Naive thymus-derived CD4-positive, alpha-beta T cell (primary cell): ENCODE data around the gene SPHK2. TPM values are rescaled to one million over a fixed set of nuclear protein-coding genes. Genes with fewer than 3 reads are reported as not detected.

Experiments used
- ATAC-seq: fragments of 150-1000 bp; cut with Tn5 transposase; 2 replicates; pipeline ENCODE4 v1.10.0; 2021; ENCODE audit warnings: mild to moderate bottlenecking, moderate library complexity
- CTCF ChIA-PET: fragments of 350-600 bp; sonication (Branson Sonifier 250); formaldehyde crosslinking; loops from one replicate; lab custom pipeline; 2021; ENCODE audit warnings: antibody characterized with exemption; lab: Charles Lee
- POLR2A ChIA-PET: fragments of 350-600 bp; sonication (Branson Sonifier 250); formaldehyde crosslinking; loops from one replicate; lab custom pipeline; 2021; ENCODE audit warnings: antibody characterized with exemption, inconsistent platforms; lab: Charles Lee
- DNase-seq, 9 donors: peaks; one replicate each; pipeline versions ENCODE4 v3.0.0 to v3.0.0-alpha.2; 2020 to 2022; ENCODE audit warnings: mixed read lengths in 1 of 9
- H3K27ac ChIP-seq: one replicate; pipeline ENCODE4 v1.7.0; 2013; ENCODE audit warnings: mild to moderate bottlenecking, low read depth, low read length, moderate library complexity
- H3K27me3 ChIP-seq, 2 donors: one replicate each; pipeline ENCODE4 v1.7.0; 2013; ENCODE audit warnings: low read length in 2 of 2, mild to moderate bottlenecking in 2 of 2, moderate library complexity in 2 of 2; ENCODE audit not compliant: control insufficient read depth in 2 of 2, insufficient read depth in 2 of 2
- H3K36me3 ChIP-seq, 3 experiments: 1 replicate in 2 of 3; 2 replicates in 1 of 3; pipeline ENCODE4 v1.7.0; 2013; ENCODE audit warnings: low read length in 3 of 3, mild to moderate bottlenecking in 3 of 3, moderate library complexity in 1 of 3; ENCODE audit not compliant: insufficient read depth in 3 of 3, control insufficient read depth in 2 of 3
- H3K4me1 ChIP-seq, 2 donors: one replicate each; pipeline ENCODE4 v1.7.0; 2013; ENCODE audit warnings: low read length in 2 of 2, mild to moderate bottlenecking in 2 of 2, moderate library complexity in 1 of 2; ENCODE audit not compliant: control insufficient read depth in 2 of 2, insufficient read depth in 2 of 2
- H3K4me3 ChIP-seq: 2 replicates; pipeline ENCODE4 v1.7.0; 2013; ENCODE audit warnings: mild to moderate bottlenecking, low read length
- H3K9me3 ChIP-seq, 3 experiments: 1 replicate in 2 of 3; 2 replicates in 1 of 3; pipeline ENCODE4 v1.7.0; 2013; ENCODE audit warnings: low read length in 3 of 3; ENCODE audit not compliant: control insufficient read depth in 2 of 3
- H3K27ac Mint-ChIP-seq, 9 donors: one replicate each; pipeline ENCODE4 v1.8.0; 2020 to 2022; ENCODE audit warnings: mixed read lengths in 9 of 9, mild to moderate bottlenecking in 8 of 9, moderate library complexity in 5 of 9, inconsistent platforms in 2 of 9
- H3K27me3 Mint-ChIP-seq, 5 donors: one replicate each; pipeline ENCODE4 v1.8.0; 2021 to 2022; ENCODE audit warnings: mixed read lengths in 5 of 5, mild to moderate bottlenecking in 1 of 5
- H3K36me3 Mint-ChIP-seq, 5 donors: one replicate each; pipeline ENCODE4 v1.8.0; 2020 to 2022; ENCODE audit warnings: mixed read lengths in 5 of 5, mild to moderate bottlenecking in 3 of 5, inconsistent platforms in 1 of 5
- H3K4me1 Mint-ChIP-seq, 7 donors: one replicate each; pipeline ENCODE4 v1.8.0; 2020 to 2022; ENCODE audit warnings: mixed read lengths in 7 of 7, mild to moderate bottlenecking in 3 of 7, inconsistent platforms in 1 of 7
- H3K4me3 Mint-ChIP-seq, 10 donors: one replicate each; pipeline ENCODE4 v1.8.0; 2020 to 2022; ENCODE audit warnings: mild to moderate bottlenecking in 10 of 10, mixed read lengths in 10 of 10, moderate library complexity in 6 of 10, inconsistent platforms in 2 of 10
- H3K9me3 Mint-ChIP-seq, 11 donors: one replicate each; pipeline ENCODE4 v1.8.0; 2020 to 2022; ENCODE audit warnings: mixed read lengths in 11 of 11, mild to moderate bottlenecking in 4 of 11, inconsistent platforms in 1 of 11, moderate library complexity in 1 of 11
- intact Hi-C, 2 donors: fragments of 100-400 bp; cut with micrococcal nuclease; formaldehyde crosslinking; loops; one replicate each; pipeline ENCODE4 v1.15.1; 2023
- polyA plus RNA-seq, 2 donors: library from polyadenylated mRNA; unstranded; fragments of 300-500 nt; fragmentation: Illumina TruSeq; gene quantifications; one replicate each; pipeline ENCODE4 v1.2.3, GENCODE V29; 2021
- total RNA-seq, 6 experiments: library from RNA in 5 of 6; stranded (reverse) in 5 of 6; gene quantifications; 1 replicate in 5 of 6; 2 replicates in 1 of 6; pipeline ENCODE4 v1.2.3 and lab custom pipeline; 2021 to 2026

The SPHK2 gene
- total and polyA plus RNA-seq, 7 experiments from 2014 or later = 11.2 to 34.7 (median 20.7) TPM

DNA sequence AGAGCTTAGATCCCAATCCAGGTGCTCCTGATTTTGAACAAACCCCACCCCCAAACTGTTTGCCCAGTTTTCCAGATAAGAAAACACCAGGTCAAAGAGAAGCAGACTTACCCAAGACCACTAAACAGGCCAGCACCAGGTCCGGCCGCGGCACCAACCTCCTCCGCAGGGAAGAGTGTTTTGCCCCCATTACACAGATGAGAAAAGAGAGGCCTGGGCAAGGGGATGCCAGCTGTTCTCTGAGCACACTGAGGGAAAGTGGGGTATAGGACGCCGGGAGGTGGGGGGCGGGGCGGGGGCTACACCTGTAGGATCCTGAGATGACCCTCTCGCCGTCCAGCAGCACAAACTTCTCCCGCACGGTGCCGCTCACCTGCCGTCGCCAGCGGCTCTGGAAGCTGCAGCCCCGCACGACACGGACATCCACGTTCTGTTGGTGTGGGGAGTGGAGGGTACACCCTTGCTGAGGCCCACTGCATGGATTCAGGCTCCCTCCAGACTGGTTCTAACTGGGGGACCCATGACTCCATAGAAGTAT, 9.7 kb upstream of the SPHK2 start:
- H3K36me3 Mint-ChIP-seq = no peaks in the 10 kb centered on the region
- intact Hi-C loops = loop anchor here (2.0 to 10.0 kb wide), 2 partner anchors 289 to 1035 kb away; partner anchors contain the start of genes RRAS (in 1 of the 2) and SCAF1 (in 1 of the 2)

DNA sequence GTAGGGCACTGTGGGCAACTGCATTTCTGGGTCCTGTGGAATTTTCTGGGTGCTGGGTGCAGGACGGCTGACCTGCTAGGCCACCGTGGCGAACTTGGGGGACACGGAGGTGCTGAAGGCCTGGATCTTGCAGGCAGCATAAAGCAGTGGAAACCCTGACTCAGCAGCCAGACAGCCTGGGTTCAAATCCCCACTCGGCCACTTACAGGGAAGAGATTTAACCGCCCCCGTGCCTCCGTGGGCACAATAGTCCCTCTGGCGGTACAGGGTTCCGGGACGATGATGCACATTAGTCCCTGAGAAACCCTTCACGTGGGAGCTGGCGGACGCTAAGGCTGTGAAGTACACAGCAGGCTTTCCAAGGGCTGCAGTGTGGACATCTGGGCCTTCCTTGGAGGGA, 7.4 kb upstream of the SPHK2 start:
- H3K27me3 Mint-ChIP-seq = no peaks in the 10 kb centered on the region
- H3K36me3 Mint-ChIP-seq = peaks cover 0 to 8% (median 4%) of the 10 kb centered on the region in 5 donors
- H3K36me3 ChIP-seq = peaks cover 0 to 22% (median 13%) of the 10 kb centered on the region in 3 experiments
- no peaks in the 10 kb centered on the region for H3K27me3 ChIP-seq
- peaks cover 3 to 13% of the 10 kb centered on the region in 2 donors for H3K4me1 ChIP-seq
- H3K4me3 Mint-ChIP-seq = no peak overlapping the region
- peaks cover 10 to 16% (median 13%) of the 10 kb centered on the region in 7 donors for H3K4me1 Mint-ChIP-seq
- CTCF ChIA-PET = no interaction called here
- H3K9me3 Mint-ChIP-seq = peaks cover 0 to 2% (median 0%) of the 10 kb centered on the region in 11 donors
- POLR2A ChIA-PET = interaction anchor here (2.0 kb wide), 1 partner anchor 12 kb away, joined by 5 read pairs; no protein-coding TSS in a partner anchor
- no peak overlapping the region for H3K27ac ChIP-seq
- no peaks in the 10 kb centered on the region for H3K9me3 ChIP-seq
- no peak overlapping the region for H3K4me3 ChIP-seq
- intact Hi-C loops = loop anchor here in 1 of 2 donors (10.0 kb wide), 1 partner anchor 1033 kb away; the partner anchor contains the start of genes RRAS and SCAF1
- DNase-seq (no peak), ATAC-seq (no peak)
- H3K27ac Mint-ChIP-seq = peak overlapping the region in 1 of 9 donors; percentile 25

More for the DNA sequence above, 9.7 kb upstream of the SPHK2 start:
- peaks cover 3 to 4% of the 10 kb centered on the region in 2 donors for H3K4me1 ChIP-seq
- H3K36me3 ChIP-seq = peaks cover 0 to under 1% (median under 1%) of the 10 kb centered on the region in 3 experiments
- H3K27ac ChIP-seq = no peak overlapping the region
- no peaks in the 10 kb centered on the region for H3K27me3 Mint-ChIP-seq
- H3K4me3 Mint-ChIP-seq = no peak overlapping the region
- H3K27me3 ChIP-seq = no peaks in the 10 kb centered on the region
- POLR2A ChIA-PET = interaction anchor here (1.1 to 2.6 kb wide), 7 partner anchors 8 to 116 kb away, joined by 3 to 18 read pairs (median 4); partner anchors contain the start of genes RPL18 and SPHK2
- H3K9me3 Mint-ChIP-seq = peaks cover 0 to 2% (median 0%) of the 10 kb centered on the region in 11 donors
- H3K4me1 Mint-ChIP-seq = peaks cover 5 to 6% (median 5%) of the 10 kb centered on the region in 7 donors
- no peaks in the 10 kb centered on the region for H3K9me3 ChIP-seq
- no peak for ATAC-seq
- no peak for DNase-seq
- H3K27ac Mint-ChIP-seq = no peak overlapping the region
- no peak overlapping the region for H3K4me3 ChIP-seq
- CTCF ChIA-PET = interaction anchor here (0.8 to 2.7 kb wide), 9 partner anchors 9 to 120 kb away, joined by 3 to 16 read pairs (median 4); partner anchors contain the start of genes RPL18 and SPHK2

DNA sequence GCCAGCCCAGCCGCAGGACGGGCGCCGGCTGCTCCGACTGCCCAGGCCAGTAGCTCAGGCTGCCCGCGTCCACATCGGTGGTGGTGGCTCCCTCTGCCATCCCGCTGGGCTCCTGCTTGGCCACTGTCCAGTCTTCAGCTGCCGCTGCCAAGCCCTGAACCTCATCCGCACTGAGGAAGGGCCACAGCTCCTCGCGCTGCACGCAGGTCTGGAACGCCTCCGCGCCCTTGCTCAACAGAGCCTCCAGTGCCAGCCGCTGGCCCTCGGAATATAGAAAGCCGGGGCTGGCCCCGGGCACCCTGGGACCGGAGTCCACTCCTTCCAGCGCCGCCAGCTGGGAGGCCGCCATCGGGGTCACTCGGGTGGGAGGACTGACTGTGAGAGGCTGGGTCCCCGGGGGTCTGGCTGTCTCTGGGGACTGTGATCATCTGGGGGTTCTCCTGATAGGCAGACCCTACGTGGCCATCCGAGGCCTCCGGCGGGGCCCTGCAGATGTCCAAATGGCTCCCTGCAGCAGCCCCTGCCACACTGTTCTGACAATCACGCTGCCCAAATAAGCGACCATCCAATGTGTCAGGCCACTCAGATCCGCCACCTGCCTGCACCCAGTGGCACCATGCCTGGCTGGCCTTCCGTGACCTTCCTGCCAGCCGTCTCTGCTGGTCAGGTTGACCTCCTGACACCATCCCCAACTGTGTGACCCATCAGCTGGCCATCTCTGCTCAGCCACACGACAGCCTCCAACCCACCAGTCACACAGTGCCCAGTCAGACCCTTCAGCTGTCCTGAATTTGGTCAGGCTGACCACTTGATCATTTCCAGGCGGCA, 6.1 kb upstream of the SPHK2 start:
- ATAC-seq = no peak
- Mint-ChIP-seq H3K9me3 (peaks cover 0 to 2% (median 0%) of the 10 kb centered on the region in 11 donors), H3K36me3 (peaks cover 0 to 15% (median 6%) of the 10 kb centered on the region in 5 donors), H3K27me3 (no peaks in the 10 kb centered on the region), H3K4me1 (peaks cover 19 to 27% (median 25%) of the 10 kb centered on the region in 7 donors), H3K4me3 (no peak overlapping the region), H3K27ac (peak overlapping the region in 1 of 9 donors; percentile 78)
- no peaks in the 10 kb centered on the region for H3K9me3 ChIP-seq
- POLR2A ChIA-PET = no interaction called here
- intact Hi-C loops = loop anchor here in 1 of 2 donors (10.0 kb wide), 1 partner anchor 1032 kb away; the partner anchor contains the start of genes RRAS and SCAF1
- CTCF ChIA-PET = no interaction called here
- H3K27ac ChIP-seq = no peak overlapping the region
- no peak for DNase-seq
- H3K27me3 ChIP-seq = no peaks in the 10 kb centered on the region
- H3K36me3 ChIP-seq = peaks cover 0 to 32% (median 16%) of the 10 kb centered on the region in 3 experiments
- peaks cover 13 to 27% of the 10 kb centered on the region in 2 donors for H3K4me1 ChIP-seq
- H3K4me3 ChIP-seq = no peak overlapping the region

DNA sequence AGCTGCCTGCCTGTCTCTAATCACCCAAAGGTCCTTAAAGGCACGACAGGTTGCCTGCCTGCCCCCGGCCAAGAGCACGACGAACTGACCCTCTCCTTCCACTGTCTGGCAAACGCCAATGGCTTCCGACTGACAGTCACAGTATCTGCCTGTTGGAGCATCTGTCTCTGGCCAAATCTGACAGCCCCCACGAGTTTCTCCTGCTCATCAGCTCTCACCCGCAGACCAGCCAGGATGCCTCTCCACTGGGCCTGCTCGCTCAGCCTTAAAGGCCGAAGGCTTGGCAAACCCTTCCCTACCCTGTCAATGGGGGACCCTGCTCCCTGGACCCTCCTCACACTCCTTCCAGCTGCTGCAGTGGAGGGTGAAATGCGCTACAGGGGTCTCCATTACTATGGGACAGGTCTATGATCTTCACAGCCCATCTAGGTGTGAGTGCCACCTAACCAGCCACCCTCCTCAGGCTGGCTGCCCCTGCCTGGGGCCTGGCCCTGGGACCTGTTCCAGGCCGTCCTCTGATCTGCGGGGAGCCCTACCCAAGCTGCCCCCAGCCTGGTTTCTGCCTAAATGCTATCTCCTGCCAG, 5.4 kb upstream of the SPHK2 start:
- intact Hi-C loops = loop anchor here in 1 of 2 donors (10.0 kb wide), 1 partner anchor 1031 kb away; the partner anchor contains the start of genes RRAS and SCAF1
- no peaks in the 10 kb centered on the region for H3K27me3 Mint-ChIP-seq
- POLR2A ChIA-PET = no interaction called here
- CTCF ChIA-PET = interaction anchor here (0.6 kb wide), 1 partner anchor 32 kb away, joined by 3 read pairs; no protein-coding TSS in a partner anchor
- ATAC-seq (no peak), DNase-seq (no peak)
- peaks cover 20 to 29% (median 26%) of the 10 kb centered on the region in 7 donors for H3K4me1 Mint-ChIP-seq
- H3K27ac ChIP-seq = no peak overlapping the region
- H3K9me3 Mint-ChIP-seq = peaks cover 0 to 2% (median 0%) of the 10 kb centered on the region in 11 donors
- H3K36me3 Mint-ChIP-seq = peaks cover 0 to 17% (median 9%) of the 10 kb centered on the region in 5 donors
- no peaks in the 10 kb centered on the region for H3K9me3 ChIP-seq
- H3K4me3 ChIP-seq = no peak overlapping the region
- no peaks in the 10 kb centered on the region for H3K27me3 ChIP-seq
- H3K27ac Mint-ChIP-seq = peak overlapping the region in 5 of 9 donors; percentile 17 to 78 (median 60)
- peak overlapping the region in 1 of 10 donors; percentile 49 for H3K4me3 Mint-ChIP-seq
- peaks cover 13 to 28% of the 10 kb centered on the region in 2 donors for H3K4me1 ChIP-seq
- H3K36me3 ChIP-seq = peaks cover 0 to 36% (median 16%) of the 10 kb centered on the region in 3 experiments

DNA sequence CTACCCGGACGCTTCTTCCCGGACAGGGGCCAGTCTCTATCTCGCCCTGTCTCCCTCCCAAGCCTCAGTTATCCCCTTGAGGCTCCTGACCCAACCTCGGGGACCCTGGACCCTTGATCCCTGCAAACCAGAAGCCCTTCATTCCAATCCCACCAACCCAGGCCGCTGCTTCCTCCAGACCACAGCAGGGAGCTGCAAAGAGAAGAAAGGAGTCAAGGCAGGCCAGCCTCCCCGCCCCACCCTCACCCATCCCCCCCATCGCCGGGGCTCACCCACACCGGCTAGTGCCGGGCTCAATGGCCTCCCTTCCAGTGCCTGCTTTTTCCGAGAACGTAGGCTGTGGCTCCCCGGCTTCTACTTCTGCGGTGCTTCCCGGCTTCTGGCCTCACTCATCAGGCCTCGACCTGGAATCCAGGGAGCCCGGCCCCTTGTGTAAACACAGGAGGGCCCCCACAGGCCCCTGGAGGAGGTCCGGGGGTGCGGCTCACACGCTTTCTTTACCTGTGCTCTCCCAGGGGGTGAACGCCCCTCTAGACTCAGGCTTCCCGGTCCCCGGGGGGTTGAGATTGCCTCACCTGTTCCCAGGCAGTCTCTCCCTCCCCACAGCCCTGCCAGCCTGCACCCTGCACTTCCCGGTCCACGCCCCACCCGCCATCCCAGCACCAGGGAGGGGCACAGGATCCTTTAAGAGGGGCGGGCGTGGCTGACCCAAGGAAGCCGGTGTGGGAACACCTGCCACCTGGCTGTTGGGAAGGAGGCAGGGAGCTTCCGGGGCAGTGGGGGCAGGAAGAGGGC, 4.7 kb upstream of the SPHK2 start, which contains the start of gene FAM83E:
Gene FAM83E (minus strand): TSS at position 641 of the 795 bp plus-strand sequence. CDS start 1,704 bp downstream, outside the sequence.
- ChIA-PET CTCF (interaction anchor here (0.6 kb wide), 1 partner anchor 33 kb away, joined by 3 read pairs; no protein-coding TSS in a partner anchor), POLR2A (interaction anchor here (1.0 kb wide), 1 partner anchor 23 kb away, joined by 3 read pairs; no protein-coding TSS in a partner anchor)
- Histone ChIP-seq H3K36me3 (peaks cover 0 to 36% (median 16%) of the 10 kb centered on the region in 3 experiments), H3K4me3 (no peak within 1 kb of the TSS), H3K4me1 (peaks cover 12 to 29% of the 10 kb centered on the region in 2 donors), H3K9me3 (no peaks in the 10 kb centered on the region), H3K27me3 (no peaks in the 10 kb centered on the region), H3K27ac (no peak within 1 kb of the TSS)
- Mint-ChIP-seq H3K27me3 (no peaks in the 10 kb centered on the region), H3K27ac (peak within 1 kb of the TSS in 5 of 9 donors; percentile 17 to 78 (median 56)), H3K4me3 (peak within 1 kb of the TSS in 3 of 10 donors; percentile 16 to 29 (median 20)), H3K36me3 (peaks cover 0 to 17% (median 9%) of the 10 kb centered on the region in 5 donors), H3K4me1 (peaks cover 23 to 34% (median 30%) of the 10 kb centered on the region in 7 donors), H3K9me3 (peaks cover 0 to 2% (median 0%) of the 10 kb centered on the region in 11 donors)
- intact Hi-C loops = loop anchor here in 1 of 2 donors (10.0 kb wide), 1 partner anchor 1030 kb away; the partner anchor contains the start of genes RRAS and SCAF1
- DNase-seq (no peak), ATAC-seq (no peak)
